Measurements from ENCODE around the gene SLC22A15.

SLC22A15 gene

DNA sequence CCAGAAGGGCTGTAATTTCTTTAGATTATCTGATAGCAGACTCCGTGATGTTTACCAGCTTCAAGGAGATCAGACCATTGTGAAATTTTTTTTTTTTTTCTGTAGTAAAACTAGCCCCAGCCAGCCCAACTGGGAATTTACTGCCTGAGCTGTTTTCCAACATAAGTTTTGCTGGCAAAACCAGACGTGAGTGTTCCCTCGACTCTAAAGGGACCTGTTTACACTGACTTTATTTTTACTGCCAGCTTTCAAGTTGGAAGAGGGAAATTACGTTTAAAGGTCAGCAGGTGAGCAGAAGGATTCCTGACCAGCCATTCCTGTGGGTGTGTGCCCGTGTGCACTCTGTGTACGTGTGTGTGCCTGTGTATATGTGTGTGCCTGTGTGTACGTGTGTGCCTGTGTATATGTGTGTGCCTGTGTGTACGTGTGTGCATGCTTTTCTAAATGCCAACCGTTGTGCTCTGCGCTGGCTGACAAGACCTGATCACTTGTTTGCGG lies 135.3 kb downstream of the SLC22A15 start:
- peak overlapping the region; percentile 57 to 60 for H3K4me3 ChIP-seq (ENCODE audit: low read length in 2 of 2)
- peaks cover 20 to 30% of the 10 kb centered on the region in 2 donors for H3K4me1 ChIP-seq (ENCODE audit: control insufficient read depth in 2 of 2, insufficient read depth in 2 of 2, low read length in 2 of 2)
- H3K27ac ChIP-seq (ENCODE audit: low read depth in 2 of 2, low read length in 2 of 2), result peak overlapping the region; percentile 92 to 96
- peak overlapping the region; percentile 54 to 67 for H3K9ac ChIP-seq (ENCODE audit: low read depth in 1 of 2, low read length in 2 of 2)
- H3K27me3 ChIP-seq (ENCODE audit: control insufficient read depth in 2 of 2, insufficient read depth in 2 of 2, low read length in 2 of 2), result no peaks in the 10 kb centered on the region
- no peaks in the 10 kb centered on the region for H3K36me3 ChIP-seq (ENCODE audit: control insufficient read depth in 2 of 2, insufficient read depth in 2 of 2, low read length in 2 of 2)
- H3K9me3 ChIP-seq (ENCODE audit: control insufficient read depth in 2 of 2, low read length in 2 of 2), result no peaks in the 10 kb centered on the region

GRCh38 chr1:116112388-116113140 lies 136.3 kb downstream of the SLC22A15 start:
- H3K9ac ChIP-seq (ENCODE audit: low read depth in 1 of 2, low read length in 2 of 2), result peak overlapping the region in 1 of 2 donors; percentile 67
- peaks cover 20 to 30% of the 10 kb centered on the region in 2 donors for H3K4me1 ChIP-seq (ENCODE audit: control insufficient read depth in 2 of 2, insufficient read depth in 2 of 2, low read length in 2 of 2)
- H3K4me3 ChIP-seq (ENCODE audit: low read length in 2 of 2), result peak overlapping the region in 1 of 2 donors; percentile 4
- peak overlapping the region; percentile 92 to 96 for H3K27ac ChIP-seq (ENCODE audit: low read depth in 2 of 2, low read length in 2 of 2)
- no peaks in the 10 kb centered on the region for H3K36me3 ChIP-seq (ENCODE audit: control insufficient read depth in 2 of 2, insufficient read depth in 2 of 2, low read length in 2 of 2)
- no peaks in the 10 kb centered on the region for H3K9me3 ChIP-seq (ENCODE audit: control insufficient read depth in 2 of 2, low read length in 2 of 2)
- no peaks in the 10 kb centered on the region for H3K27me3 ChIP-seq (ENCODE audit: control insufficient read depth in 2 of 2, insufficient read depth in 2 of 2, low read length in 2 of 2)

- Histone ChIP-seq H3K4me1 (ENCODE audit: control insufficient read depth in 2 of 2, insufficient read depth in 2 of 2, low read length in 2 of 2) (peaks cover 20 to 30% of the 10 kb centered on the region in 2 donors), H3K9ac (ENCODE audit: low read depth in 1 of 2, low read length in 2 of 2) (no peak overlapping the region), H3K4me3 (ENCODE audit: low read length in 2 of 2) (no peak overlapping the region), H3K27ac (ENCODE audit: low read depth in 2 of 2, low read length in 2 of 2) (no peak overlapping the region), H3K9me3 (ENCODE audit: control insufficient read depth in 2 of 2, low read length in 2 of 2) (no peaks in the 10 kb centered on the region), H3K36me3 (ENCODE audit: control insufficient read depth in 2 of 2, insufficient read depth in 2 of 2, low read length in 2 of 2) (no peaks in the 10 kb centered on the region), H3K27me3 (ENCODE audit: control insufficient read depth in 2 of 2, insufficient read depth in 2 of 2, low read length in 2 of 2) (no peaks in the 10 kb centered on the region)
These were observed 137.3 kb downstream of the SLC22A15 start for GRCh38 chr1:116113615-116114014.

DNA sequence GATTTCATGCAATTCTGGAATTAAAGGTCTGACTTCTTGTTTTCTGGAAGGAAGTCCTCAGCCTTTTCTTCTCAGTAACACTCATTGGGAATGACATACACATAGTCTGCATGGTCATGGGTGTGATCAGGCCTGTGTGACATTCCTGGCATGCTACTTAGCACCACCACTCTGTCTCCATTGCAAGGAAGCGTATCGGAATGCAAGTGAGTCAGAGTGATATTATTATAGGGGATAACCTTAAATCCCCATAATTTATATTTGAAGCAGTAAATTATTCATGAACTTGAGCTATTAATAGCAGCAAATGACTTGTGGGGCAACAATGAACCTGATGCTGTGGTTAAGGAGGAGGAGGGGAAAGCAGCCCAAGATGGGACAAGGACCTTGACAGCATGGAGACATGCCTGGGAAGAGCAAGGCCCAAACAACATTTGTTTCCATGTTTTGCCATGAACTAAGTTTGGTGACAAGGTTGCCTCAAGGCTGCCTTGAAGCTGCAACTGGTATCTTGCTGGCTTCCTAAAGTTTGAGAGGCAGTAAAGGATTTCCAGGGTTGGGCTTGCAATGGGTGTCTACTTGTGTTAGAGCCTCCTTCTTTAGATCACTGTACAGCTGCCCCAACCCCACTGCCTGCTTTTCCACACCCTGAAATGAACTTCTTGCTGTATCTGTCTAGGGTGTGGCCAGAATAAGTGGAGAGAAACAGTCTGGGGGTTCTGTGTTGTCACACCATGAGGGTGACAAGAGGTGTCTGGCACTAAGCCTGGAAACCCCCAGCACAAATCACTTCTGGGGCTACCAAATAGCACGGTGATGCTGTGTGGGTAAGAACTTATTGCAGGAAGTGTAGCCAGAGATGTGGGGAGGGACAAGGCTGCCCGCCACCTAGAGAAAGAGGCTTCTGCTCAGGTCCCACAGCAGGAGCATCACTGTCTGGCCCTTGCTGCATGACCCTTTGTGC lies 139.4 kb downstream of the SLC22A15 start:
- no peaks in the 10 kb centered on the region for H3K9me3 ChIP-seq (ENCODE audit: control insufficient read depth in 2 of 2, low read length in 2 of 2)
- peaks cover 12 to 19% of the 10 kb centered on the region in 2 donors for H3K4me1 ChIP-seq (ENCODE audit: control insufficient read depth in 2 of 2, insufficient read depth in 2 of 2, low read length in 2 of 2)
- H3K36me3 ChIP-seq (ENCODE audit: control insufficient read depth in 2 of 2, insufficient read depth in 2 of 2, low read length in 2 of 2), result no peaks in the 10 kb centered on the region
- no peak overlapping the region for H3K27ac ChIP-seq (ENCODE audit: low read depth in 2 of 2, low read length in 2 of 2)
- H3K27me3 ChIP-seq (ENCODE audit: control insufficient read depth in 2 of 2, insufficient read depth in 2 of 2, low read length in 2 of 2), result no peaks in the 10 kb centered on the region
- H3K9ac ChIP-seq (ENCODE audit: low read depth in 1 of 2, low read length in 2 of 2), result no peak overlapping the region
- no peak overlapping the region for H3K4me3 ChIP-seq (ENCODE audit: low read length in 2 of 2)

DNA sequence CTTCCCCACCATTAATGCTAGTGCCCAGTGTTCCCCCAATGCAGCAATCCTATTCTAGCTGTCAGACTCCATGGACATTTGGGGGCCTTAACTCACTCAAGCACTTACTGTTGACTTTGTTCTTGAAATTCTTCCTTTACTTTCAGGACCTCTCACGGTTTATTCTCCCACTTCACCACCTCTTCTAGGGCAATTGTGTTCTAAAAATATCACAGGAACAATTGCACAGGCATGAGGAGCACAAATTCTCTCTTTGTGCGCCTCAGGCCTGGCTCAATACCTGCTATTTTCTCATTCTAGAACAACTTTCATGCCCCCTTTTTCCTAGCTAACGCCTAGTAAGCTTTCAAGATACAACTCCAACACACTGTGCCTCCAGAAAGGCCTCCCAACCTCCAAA lies 142.2 kb downstream of the SLC22A15 start:
- H3K9me3 ChIP-seq (ENCODE audit: control insufficient read depth in 2 of 2, low read length in 2 of 2), result no peaks in the 10 kb centered on the region
- no peak overlapping the region for H3K4me3 ChIP-seq (ENCODE audit: low read length in 2 of 2)
- peaks cover 5 to 7% of the 10 kb centered on the region in 2 donors for H3K4me1 ChIP-seq (ENCODE audit: control insufficient read depth in 2 of 2, insufficient read depth in 2 of 2, low read length in 2 of 2)
- no peaks in the 10 kb centered on the region for H3K27me3 ChIP-seq (ENCODE audit: control insufficient read depth in 2 of 2, insufficient read depth in 2 of 2, low read length in 2 of 2)
- H3K27ac ChIP-seq (ENCODE audit: low read depth in 2 of 2, low read length in 2 of 2), result no peak overlapping the region
- H3K36me3 ChIP-seq (ENCODE audit: control insufficient read depth in 2 of 2, insufficient read depth in 2 of 2, low read length in 2 of 2), result no peaks in the 10 kb centered on the region
- H3K9ac ChIP-seq (ENCODE audit: low read depth in 1 of 2, low read length in 2 of 2), result no peak overlapping the region

All from mucosa of rectum (tissue), 2 donors.